Measurements from ENCODE around the gene RFXANK.

GRCh38 chr19:19213426-19214158 is 21.5 kb downstream of the RFXANK start:
- TF ChIP-seq, protein P1, sequence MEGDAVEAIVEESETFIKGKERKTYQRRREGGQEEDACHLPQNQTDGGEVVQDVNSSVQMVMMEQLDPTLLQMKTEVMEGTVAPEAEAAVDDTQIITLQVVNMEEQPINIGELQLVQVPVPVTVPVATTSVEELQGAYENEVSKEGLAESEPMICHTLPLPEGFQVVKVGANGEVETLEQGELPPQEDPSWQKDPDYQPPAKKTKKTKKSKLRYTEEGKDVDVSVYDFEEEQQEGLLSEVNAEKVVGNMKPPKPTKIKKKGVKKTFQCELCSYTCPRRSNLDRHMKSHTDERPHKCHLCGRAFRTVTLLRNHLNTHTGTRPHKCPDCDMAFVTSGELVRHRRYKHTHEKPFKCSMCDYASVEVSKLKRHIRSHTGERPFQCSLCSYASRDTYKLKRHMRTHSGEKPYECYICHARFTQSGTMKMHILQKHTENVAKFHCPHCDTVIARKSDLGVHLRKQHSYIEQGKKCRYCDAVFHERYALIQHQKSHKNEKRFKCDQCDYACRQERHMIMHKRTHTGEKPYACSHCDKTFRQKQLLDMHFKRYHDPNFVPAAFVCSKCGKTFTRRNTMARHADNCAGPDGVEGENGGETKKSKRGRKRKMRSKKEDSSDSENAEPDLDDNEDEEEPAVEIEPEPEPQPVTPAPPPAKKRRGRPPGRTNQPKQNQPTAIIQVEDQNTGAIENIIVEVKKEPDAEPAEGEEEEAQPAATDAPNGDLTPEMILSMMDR (conservative IDR thresholded peaks at IDR 0.05; ENCODE audit: low read length), result no peak
- TF ChIP-seq EZH2phosphoT487 (IDR thresholded peaks at IDR 0.05; ENCODE audit: borderline replicate concordance), result no peak

Data from Loucy (cell line).